Measurements from ENCODE around the gene WDR33.

The WDR33 gene

GRCh38 chr2:127655209-127656073, 155.5 kb downstream of the WDR33 start:
- no peak for DNase-seq (ENCODE audit: low read depth)
- no peak for TF ChIP-seq CTCF (conservative IDR thresholded peaks at IDR 0.05; ENCODE audit: control insufficient read depth, insufficient read depth, low read depth, low read length)
- no peak overlapping the region for H3K4me3 ChIP-seq (ENCODE audit: control insufficient read depth, low read depth, low read length)

- TF ChIP-seq CTCF (conservative IDR thresholded peaks at IDR 0.05; ENCODE audit: control insufficient read depth, insufficient read depth, low read depth, low read length) = no peak
- H3K4me3 ChIP-seq (ENCODE audit: control insufficient read depth, low read depth, low read length) = no peak overlapping the region
- DNase-seq (ENCODE audit: low read depth) = no peak
Observed at GRCh38 chr2:127654838-127655175, 156.2 kb downstream of the WDR33 start.

GRCh38 chr2:127654084-127654837, 156.7 kb downstream of the WDR33 start:
- no peak for TF ChIP-seq CTCF (conservative IDR thresholded peaks at IDR 0.05; ENCODE audit: control insufficient read depth, insufficient read depth, low read depth, low read length)
- no peak for DNase-seq (ENCODE audit: low read depth)
- H3K4me3 ChIP-seq (ENCODE audit: control insufficient read depth, low read depth, low read length) = no peak overlapping the region

- no peak for DNase-seq (ENCODE audit: low read depth)
- TF ChIP-seq CTCF (conservative IDR thresholded peaks at IDR 0.05; ENCODE audit: control insufficient read depth, insufficient read depth, low read depth, low read length) = no peak
- H3K4me3 ChIP-seq (ENCODE audit: control insufficient read depth, low read depth, low read length) = no peak overlapping the region
Observed at GRCh38 chr2:127653421-127654083, 157.4 kb downstream of the WDR33 start.

- TF ChIP-seq CTCF (conservative IDR thresholded peaks at IDR 0.05; ENCODE audit: control insufficient read depth, insufficient read depth, low read depth, low read length) = no peak
- H3K4me3 ChIP-seq (ENCODE audit: control insufficient read depth, low read depth, low read length) = no peak overlapping the region
- DNase-seq (ENCODE audit: low read depth) = no peak
Observed at GRCh38 chr2:127652786-127653357, 158.1 kb downstream of the WDR33 start.

- DNase-seq (ENCODE audit: low read depth) = peak; percentile 28
- H3K4me3 ChIP-seq (ENCODE audit: control insufficient read depth, low read depth, low read length) = no peak overlapping the region
- no peak for TF ChIP-seq CTCF (conservative IDR thresholded peaks at IDR 0.05; ENCODE audit: control insufficient read depth, insufficient read depth, low read depth, low read length)
Observed at GRCh38 chr2:127651971-127652550, 158.9 kb downstream of the WDR33 start.

Data from fibroblast of mammary gland (primary cell).